ENCODE data around the gene SNX13. TPM values are rescaled to one million over a fixed set of nuclear protein-coding genes. Genes with fewer than 3 reads are reported as not detected.

SNX13 gene
- total RNA-seq, 2 donors from 2014 or later: 19.5 to 19.8 TPM

DNA sequence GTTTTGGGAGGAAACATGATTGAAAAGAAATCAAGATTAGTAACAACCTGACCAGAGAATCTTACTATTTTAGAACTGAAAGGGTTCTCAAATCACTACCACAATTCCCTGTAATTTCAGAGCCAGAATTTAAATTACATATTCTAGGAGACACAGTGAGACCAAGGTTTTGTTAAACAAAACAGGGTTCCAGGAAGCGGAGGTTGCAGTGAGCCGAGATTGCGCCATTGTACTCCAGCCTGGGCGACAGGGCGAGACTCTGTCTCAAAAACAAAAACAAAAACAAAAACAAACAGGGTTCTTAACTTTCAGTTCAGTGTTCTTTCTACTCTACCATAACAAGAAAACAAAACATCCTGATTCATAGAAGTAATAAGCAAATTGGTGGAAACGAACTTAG is 57.6 kb downstream of the SNX13 start:
- no peak for DNase-seq
- no peak overlapping the region for H3K4me3 Mint-ChIP-seq
- H3K27me3 Mint-ChIP-seq (ENCODE audit: low read depth): no peaks in the 10 kb centered on the region
- no peak for ATAC-seq (replicated peaks in 1 of 2)
- H3K27ac Mint-ChIP-seq: no peak overlapping the region
- H3K36me3 Mint-ChIP-seq (ENCODE audit: insufficient read depth in 2 of 2): peaks cover 0 to 3% of the 10 kb centered on the region in 2 donors
- H3K4me1 Mint-ChIP-seq (ENCODE audit: low read depth): no peaks in the 10 kb centered on the region
- no peaks in the 10 kb centered on the region for H3K9me3 Mint-ChIP-seq

DNA sequence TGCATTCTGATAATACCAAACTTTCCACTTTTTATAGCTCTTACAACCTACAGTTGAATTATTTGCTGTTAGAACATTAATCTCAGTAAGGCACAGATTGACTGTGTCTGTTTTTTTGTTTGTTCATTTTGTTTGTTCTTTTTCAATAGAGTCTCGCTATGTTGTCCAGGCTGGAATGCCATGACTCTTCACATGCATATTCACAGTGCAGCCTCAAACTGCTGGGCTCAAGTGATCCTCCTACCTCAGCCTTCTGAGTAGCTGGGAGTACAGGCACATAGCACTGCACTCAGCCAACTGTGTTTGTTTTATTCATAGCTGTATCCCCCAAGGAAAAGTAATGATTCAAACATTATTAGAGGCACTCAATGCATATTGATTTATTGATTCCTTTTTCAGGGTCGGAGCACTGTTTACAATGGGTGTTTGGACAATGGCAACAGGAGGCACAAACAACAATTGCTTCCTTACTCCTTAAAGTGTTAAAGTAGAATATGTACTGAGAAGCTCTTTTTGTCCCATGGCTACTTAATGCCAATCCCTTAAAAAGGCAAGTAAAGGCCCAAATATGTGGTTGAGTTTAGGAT is 61.1 kb downstream of the SNX13 start:
- no peaks in the 10 kb centered on the region for H3K27me3 Mint-ChIP-seq (ENCODE audit: low read depth)
- no peak for DNase-seq
- H3K4me1 Mint-ChIP-seq (ENCODE audit: low read depth): no peaks in the 10 kb centered on the region
- ATAC-seq (replicated peaks in 1 of 2): no peak
- no peaks in the 10 kb centered on the region for H3K36me3 Mint-ChIP-seq (ENCODE audit: insufficient read depth in 2 of 2)
- no peak overlapping the region for H3K4me3 Mint-ChIP-seq
- H3K9me3 Mint-ChIP-seq: no peaks in the 10 kb centered on the region
- H3K27ac Mint-ChIP-seq: no peak overlapping the region

DNA sequence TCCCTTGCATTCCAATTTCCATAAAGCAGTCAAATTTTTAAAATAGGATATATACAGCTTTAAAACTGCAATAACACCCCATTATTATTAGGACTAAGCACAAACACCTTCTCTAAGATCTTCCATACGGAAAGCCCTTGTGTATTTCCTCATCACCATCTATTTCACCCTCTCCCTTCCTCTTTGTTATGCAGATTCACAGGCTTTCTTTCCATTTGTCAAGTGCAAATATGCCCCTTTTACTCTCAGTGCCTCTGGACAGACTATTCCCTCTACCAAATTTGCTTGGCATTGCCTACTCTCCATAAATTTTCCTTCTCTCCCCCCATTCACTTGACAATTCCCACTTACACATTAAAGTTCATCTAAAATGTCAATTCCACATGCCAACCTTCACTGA is 61.7 kb downstream of the SNX13 start:
- Mint-ChIP-seq H3K36me3 (ENCODE audit: insufficient read depth in 2 of 2) (no peaks in the 10 kb centered on the region), H3K4me1 (ENCODE audit: low read depth) (no peaks in the 10 kb centered on the region), H3K27me3 (ENCODE audit: low read depth) (no peaks in the 10 kb centered on the region), H3K4me3 (no peak overlapping the region), H3K27ac (no peak overlapping the region), H3K9me3 (no peaks in the 10 kb centered on the region)
- DNase-seq (no peak), ATAC-seq (replicated peaks in 1 of 2) (no peak)

DNA sequence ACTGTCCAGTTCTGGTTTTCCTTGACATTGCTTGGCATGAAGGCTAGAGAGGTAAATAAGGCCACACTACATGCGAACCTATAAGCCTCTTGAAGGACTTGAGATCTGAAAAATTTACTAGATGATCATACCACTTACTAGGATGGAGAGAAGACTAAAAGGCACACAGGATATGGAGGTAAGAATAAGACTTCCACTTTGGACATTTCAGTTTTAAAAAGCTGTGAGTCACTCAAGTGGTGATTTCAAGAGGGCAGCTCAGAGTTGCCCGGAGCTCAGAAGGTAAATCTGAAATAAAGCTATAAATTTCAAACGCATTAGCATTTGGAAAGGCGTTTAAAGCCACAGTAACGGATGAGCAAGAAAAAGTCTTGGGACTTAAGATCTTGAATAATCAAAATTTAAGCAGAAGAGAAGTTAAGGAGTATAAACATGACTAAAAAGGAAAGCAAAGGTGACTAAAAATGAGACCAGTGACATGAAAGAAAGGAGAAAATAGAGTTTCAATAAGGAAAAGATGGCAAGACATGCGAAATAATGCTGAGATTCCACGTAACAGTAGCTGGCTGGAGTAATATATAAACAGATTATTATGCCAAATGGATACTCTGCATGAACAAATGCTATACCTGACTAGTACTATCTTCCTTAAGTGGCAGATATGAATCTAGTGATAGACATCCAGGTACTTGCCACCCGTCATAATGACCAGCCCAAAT is 68.3 kb downstream of the SNX13 start:
- Mint-ChIP-seq H3K9me3 (no peaks in the 10 kb centered on the region), H3K27me3 (ENCODE audit: low read depth) (no peaks in the 10 kb centered on the region), H3K36me3 (ENCODE audit: insufficient read depth in 2 of 2) (peaks cover 8 to 17% of the 10 kb centered on the region in 2 donors), H3K27ac (peak overlapping the region; percentile 45), H3K4me1 (ENCODE audit: low read depth) (peaks cover 14% of the 10 kb centered on the region), H3K4me3 (peak overlapping the region in 1 of 2 donors; percentile 57)
- DNase-seq (no peak), ATAC-seq (replicated peaks in 1 of 2) (peak; percentile 51 to 64)

DNA sequence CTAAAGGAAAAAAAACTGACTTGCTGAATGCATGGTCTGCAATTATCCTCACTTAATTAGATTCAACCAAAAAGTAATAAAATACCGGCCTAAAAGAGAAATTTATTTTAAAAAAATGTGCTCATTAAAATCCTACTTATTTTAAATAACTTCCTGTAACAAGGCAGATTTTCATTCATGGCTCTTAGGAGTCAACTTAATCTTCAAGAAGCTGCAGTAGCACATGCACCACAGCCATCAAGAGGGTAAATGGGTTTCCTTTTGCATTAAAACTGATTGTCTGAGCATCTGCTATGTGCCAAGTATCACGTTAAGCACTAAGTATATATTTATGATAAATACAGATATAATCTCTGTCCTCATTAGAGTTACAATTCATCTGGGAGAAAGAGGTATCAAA is 69.9 kb downstream of the SNX13 start:
- Mint-ChIP-seq H3K36me3 (ENCODE audit: insufficient read depth in 2 of 2) (peaks cover 14 to 26% of the 10 kb centered on the region in 2 donors), H3K4me3 (no peak overlapping the region), H3K27ac (no peak overlapping the region), H3K9me3 (peaks cover 0 to 2% of the 10 kb centered on the region in 2 donors), H3K4me1 (ENCODE audit: low read depth) (peaks cover 14% of the 10 kb centered on the region), H3K27me3 (ENCODE audit: low read depth) (no peaks in the 10 kb centered on the region)
- no peak for ATAC-seq (replicated peaks in 1 of 2)
- DNase-seq: no peak

DNA sequence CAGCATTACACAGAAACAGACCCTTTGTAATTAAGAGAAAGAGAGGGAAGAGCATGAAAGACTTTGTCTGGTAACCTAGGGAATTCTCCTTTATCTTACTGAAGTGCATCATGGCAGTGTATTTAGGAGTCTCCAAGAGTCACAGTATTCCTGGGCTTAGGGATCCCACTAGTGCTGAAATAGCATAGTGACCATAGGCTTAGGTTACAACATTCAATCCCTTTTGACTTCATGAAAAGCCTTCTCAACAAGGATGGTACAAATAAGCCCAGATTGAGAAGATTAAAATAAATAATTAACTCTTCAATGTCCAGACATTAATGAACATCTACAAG is 76.5 kb downstream of the SNX13 start:
- Mint-ChIP-seq H3K27me3 (ENCODE audit: low read depth) (no peaks in the 10 kb centered on the region), H3K9me3 (peaks cover 0 to 2% of the 10 kb centered on the region in 2 donors), H3K27ac (no peak overlapping the region), H3K4me3 (no peak overlapping the region), H3K36me3 (ENCODE audit: insufficient read depth in 2 of 2) (peaks cover 12 to 34% of the 10 kb centered on the region in 2 donors), H3K4me1 (ENCODE audit: low read depth) (peaks cover 7% of the 10 kb centered on the region)
- DNase-seq: no peak
- ATAC-seq (replicated peaks in 1 of 2): no peak

DNA sequence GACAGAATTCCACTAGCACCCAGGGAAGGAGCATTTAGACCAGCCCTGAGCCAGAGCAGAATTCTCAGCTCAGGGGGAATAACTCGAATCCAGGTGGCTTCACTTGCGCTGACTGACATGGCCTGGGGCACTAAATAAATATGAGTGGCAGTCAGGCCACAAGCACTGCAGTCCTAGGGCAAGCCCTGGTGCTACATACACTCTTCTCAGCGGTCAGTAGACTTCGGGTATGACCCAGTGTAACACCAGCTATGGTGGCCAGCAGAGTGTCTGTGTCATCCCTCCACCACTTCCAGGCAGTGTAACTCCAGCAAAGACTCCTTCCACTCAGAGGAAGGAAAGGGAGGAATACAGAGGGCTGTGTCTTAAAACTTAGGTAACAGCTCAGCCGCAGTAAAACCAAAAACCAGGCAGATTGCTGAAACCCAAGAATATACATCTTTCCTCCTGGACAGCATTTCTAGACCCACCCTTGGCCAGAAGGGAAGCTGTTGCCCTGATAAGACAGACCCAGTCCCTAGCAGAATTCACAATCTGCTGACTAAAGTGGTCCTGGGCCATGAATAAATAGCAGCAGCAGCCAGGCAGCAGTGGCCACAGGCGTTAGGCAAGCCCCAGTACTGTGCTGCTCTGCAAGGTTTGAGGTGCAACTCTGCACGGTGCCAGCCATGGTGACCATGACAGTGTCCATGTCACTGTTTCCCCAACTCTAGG is 77.0 kb downstream of the SNX13 start:
- Mint-ChIP-seq H3K27ac (no peak overlapping the region), H3K36me3 (ENCODE audit: insufficient read depth in 2 of 2) (peaks cover 12 to 34% of the 10 kb centered on the region in 2 donors), H3K4me1 (ENCODE audit: low read depth) (peaks cover 7% of the 10 kb centered on the region), H3K9me3 (peaks cover 0 to 2% of the 10 kb centered on the region in 2 donors), H3K4me3 (no peak overlapping the region), H3K27me3 (ENCODE audit: low read depth) (no peaks in the 10 kb centered on the region)
- DNase-seq: no peak
- ATAC-seq (replicated peaks in 1 of 2): no peak

DNA sequence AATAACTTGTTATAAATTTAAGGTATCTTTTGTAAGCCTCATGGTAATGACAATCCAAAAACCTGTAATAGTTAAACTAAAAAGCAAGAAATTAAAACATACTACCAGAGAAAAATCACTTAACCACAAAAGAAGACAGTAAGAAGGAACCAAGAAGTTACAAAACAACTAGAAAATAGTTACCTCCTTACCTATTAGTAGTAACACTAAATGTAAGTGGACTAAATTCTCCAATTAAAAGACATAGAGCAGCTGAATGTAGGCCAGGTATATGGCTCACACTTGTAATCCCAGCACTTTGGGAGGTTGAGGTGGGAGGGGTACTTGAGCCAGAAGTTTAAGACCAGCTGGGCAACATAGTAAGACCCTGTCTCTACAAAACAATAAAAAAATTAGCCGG is 84.0 kb downstream of the SNX13 start:
- no peak for DNase-seq
- H3K4me1 Mint-ChIP-seq (ENCODE audit: low read depth): peaks cover 37% of the 10 kb centered on the region
- peaks cover 2 to 3% of the 10 kb centered on the region in 2 donors for H3K9me3 Mint-ChIP-seq
- no peak for ATAC-seq (replicated peaks in 1 of 2)
- no peak overlapping the region for H3K4me3 Mint-ChIP-seq
- H3K27me3 Mint-ChIP-seq (ENCODE audit: low read depth): no peaks in the 10 kb centered on the region
- no peak overlapping the region for H3K27ac Mint-ChIP-seq
- peaks cover 13 to 40% of the 10 kb centered on the region in 2 donors for H3K36me3 Mint-ChIP-seq (ENCODE audit: insufficient read depth in 2 of 2)

DNA sequence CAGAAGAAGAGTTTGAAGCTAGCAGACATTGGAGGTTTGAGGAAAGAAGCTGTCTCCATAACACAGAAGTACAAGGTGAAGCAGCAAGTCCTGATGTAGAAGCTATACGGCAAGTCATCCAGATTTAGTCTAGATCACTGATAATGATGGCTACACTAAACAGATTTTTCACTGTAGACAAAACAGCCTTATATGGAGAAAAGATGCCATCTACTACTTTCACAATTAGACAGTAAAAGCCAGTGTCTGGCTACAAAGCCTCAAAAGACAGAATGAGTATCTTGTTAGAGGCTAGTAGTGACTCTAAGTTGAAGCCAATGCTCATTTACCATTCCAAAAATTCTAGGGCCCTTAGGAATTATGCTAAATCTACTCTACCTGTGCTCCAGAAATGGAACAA is 85.1 kb downstream of the SNX13 start:
- peak; percentile 79 to 81 for ATAC-seq (replicated peaks in 1 of 2)
- peaks cover 2 to 3% of the 10 kb centered on the region in 2 donors for H3K9me3 Mint-ChIP-seq
- H3K27ac Mint-ChIP-seq: peak overlapping the region; percentile 2
- peaks cover 12 to 37% of the 10 kb centered on the region in 2 donors for H3K36me3 Mint-ChIP-seq (ENCODE audit: insufficient read depth in 2 of 2)
- H3K4me3 Mint-ChIP-seq: peak overlapping the region in 1 of 2 donors; percentile 74
- H3K4me1 Mint-ChIP-seq (ENCODE audit: low read depth): peaks cover 37% of the 10 kb centered on the region
- H3K27me3 Mint-ChIP-seq (ENCODE audit: low read depth): no peaks in the 10 kb centered on the region
- DNase-seq: no peak

DNA sequence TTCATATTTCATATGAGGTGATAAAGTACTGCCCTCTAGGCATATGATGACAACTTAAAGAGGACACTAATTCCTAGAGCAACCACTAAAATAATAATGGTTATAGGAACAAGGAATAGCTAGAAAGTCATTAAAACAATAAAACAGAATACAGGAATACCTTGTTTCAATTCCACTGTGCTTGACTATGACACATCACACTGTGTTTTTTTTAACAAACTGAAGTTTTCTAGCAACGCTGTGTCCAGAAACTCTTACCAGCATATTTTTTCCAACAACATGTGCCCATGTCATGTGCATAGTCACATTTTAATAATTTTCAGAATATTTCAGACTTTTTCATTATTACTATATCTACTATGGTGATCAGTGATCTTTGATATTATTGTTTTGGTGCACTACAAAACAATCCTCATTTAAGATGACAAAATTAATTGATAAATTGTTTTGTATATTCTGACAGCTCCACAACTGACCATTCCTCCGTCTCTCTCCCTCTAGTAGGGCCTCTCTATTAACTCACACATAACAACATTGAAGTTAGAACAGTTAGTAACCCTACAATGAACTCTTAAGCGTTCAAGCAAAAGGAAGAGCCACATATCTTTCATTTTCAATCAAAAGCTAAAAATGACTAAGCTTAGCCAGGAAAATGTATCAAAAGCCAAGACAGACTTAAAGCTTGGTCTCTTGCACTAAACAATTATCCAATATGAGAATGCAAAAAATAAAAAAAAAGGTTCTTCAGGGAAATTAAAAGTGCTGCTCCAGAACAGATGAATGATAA is 85.8 kb downstream of the SNX13 start:
- peak overlapping the region; percentile 2 for H3K27ac Mint-ChIP-seq

DNA sequence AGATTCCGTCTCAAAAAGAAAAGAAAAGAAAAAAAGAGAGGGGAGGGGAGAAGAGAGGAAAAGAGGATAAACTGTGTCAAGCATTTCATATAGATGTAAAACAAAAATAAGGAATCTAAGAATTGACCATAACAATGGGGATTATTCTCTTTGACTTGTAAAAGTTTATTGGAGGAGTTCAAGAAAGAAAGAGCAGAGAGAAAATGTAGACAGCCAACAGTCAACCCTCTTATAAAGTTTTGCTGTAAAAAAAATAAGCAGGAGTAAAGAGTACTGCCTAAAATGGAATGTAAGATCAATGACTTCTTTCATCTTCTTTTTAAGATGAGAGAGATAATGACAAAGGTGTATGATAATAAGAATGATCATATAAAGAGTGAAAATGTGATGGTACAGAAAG is 87.9 kb downstream of the SNX13 start:
- DNase-seq (no peak), ATAC-seq (replicated peaks in 1 of 2) (no peak)
- Mint-ChIP-seq H3K9me3 (peaks cover 2 to 3% of the 10 kb centered on the region in 2 donors), H3K36me3 (ENCODE audit: insufficient read depth in 2 of 2) (peaks cover 12 to 31% of the 10 kb centered on the region in 2 donors), H3K4me1 (ENCODE audit: low read depth) (peaks cover 31% of the 10 kb centered on the region), H3K27ac (peak overlapping the region; percentile 87), H3K4me3 (peak overlapping the region in 1 of 2 donors; percentile 48), H3K27me3 (ENCODE audit: low read depth) (no peaks in the 10 kb centered on the region)

More for the DNA sequence above, 85.8 kb downstream of the SNX13 start:
- Mint-ChIP-seq H3K9me3 (peaks cover 2 to 3% of the 10 kb centered on the region in 2 donors), H3K27me3 (ENCODE audit: low read depth) (no peaks in the 10 kb centered on the region), H3K36me3 (ENCODE audit: insufficient read depth in 2 of 2) (peaks cover 12 to 37% of the 10 kb centered on the region in 2 donors), H3K4me1 (ENCODE audit: low read depth) (peaks cover 37% of the 10 kb centered on the region), H3K4me3 (peak overlapping the region; percentile 50 to 74)
- ATAC-seq (replicated peaks in 1 of 2) (peak; percentile 63 to 77), DNase-seq (no peak)

DNA sequence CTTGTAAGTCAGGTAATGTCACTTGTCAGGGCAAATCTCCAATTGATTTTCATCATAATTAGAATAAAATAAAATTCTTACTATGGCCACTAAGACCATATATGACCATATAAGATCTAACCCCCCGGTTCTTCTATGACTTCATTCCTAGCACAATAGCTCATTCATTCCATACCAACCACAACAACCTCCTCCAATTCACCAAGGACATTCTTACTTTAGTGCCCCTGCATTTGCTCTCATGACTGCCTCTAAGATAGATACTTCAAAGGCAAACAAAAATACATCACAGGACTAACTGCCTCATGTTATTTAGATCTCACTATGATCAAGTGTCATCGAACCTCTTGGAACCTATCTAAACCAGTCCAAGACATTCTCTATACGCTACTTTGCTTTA is 90.8 kb downstream of the SNX13 start:
- no peak for ATAC-seq (replicated peaks in 1 of 2)
- DNase-seq: no peak
- Mint-ChIP-seq H3K27ac (no peak overlapping the region), H3K9me3 (no peaks in the 10 kb centered on the region), H3K4me1 (ENCODE audit: low read depth) (peaks cover 24% of the 10 kb centered on the region), H3K4me3 (no peak overlapping the region), H3K27me3 (ENCODE audit: low read depth) (no peaks in the 10 kb centered on the region), H3K36me3 (ENCODE audit: insufficient read depth in 2 of 2) (peaks cover 6 to 17% of the 10 kb centered on the region in 2 donors)

DNA sequence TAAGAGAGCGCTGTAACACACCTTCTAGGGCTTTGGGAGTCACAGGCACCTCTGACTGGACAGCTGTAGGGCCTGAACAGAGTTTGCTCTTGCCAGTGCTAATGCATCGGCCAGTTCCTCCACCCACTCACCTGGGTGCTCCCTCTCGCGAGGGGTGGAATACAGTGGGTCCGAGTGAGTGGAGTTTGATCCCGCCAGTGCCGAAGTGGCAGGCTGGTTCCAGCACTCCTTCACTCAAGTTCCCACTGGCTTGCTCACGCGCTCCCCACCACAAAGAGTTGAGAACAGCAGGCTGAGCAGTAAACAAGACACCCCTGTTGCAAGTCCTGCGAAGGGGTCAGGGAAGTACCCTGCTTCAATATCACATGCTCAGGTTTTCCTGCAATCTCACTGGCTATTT is 91.8 kb downstream of the SNX13 start:
- no peak overlapping the region for H3K27ac Mint-ChIP-seq
- H3K9me3 Mint-ChIP-seq: no peaks in the 10 kb centered on the region
- peaks cover 6 to 19% of the 10 kb centered on the region in 2 donors for H3K36me3 Mint-ChIP-seq (ENCODE audit: insufficient read depth in 2 of 2)
- DNase-seq: no peak
- no peak overlapping the region for H3K4me3 Mint-ChIP-seq
- no peaks in the 10 kb centered on the region for H3K27me3 Mint-ChIP-seq (ENCODE audit: low read depth)
- peaks cover 19% of the 10 kb centered on the region for H3K4me1 Mint-ChIP-seq (ENCODE audit: low read depth)
- no peak for ATAC-seq (replicated peaks in 1 of 2)
